HG03457 (cell line): ENCODE data around the gene MYRF.

ENCODE experiments used
- ATAC-seq: cut with Tn5 transposase; IDR thresholded peaks from one replicate; pipeline ENCODE4 v1.9.1; 2021; ENCODE audit warnings: moderate number of reproducible peaks; ENCODE audit not compliant: unreplicated experiment

MYRF gene

GRCh38 chr11:61814958-61815789 lies 62.7 kb downstream of the MYRF start:
- no peak for ATAC-seq

- no peak for ATAC-seq
Measured at GRCh38 chr11:61815790-61816735, 63.6 kb downstream of the MYRF start.

GRCh38 chr11:61816736-61817455 lies 64.5 kb downstream of the MYRF start, which contains the start of gene FADS1:
TSS of gene FADS1 (minus strand) at chr11:61817003. CDS start at chr11:61816929, 74 bp downstream.
- no peak for ATAC-seq

GRCh38 chr11:61817471-61818202 lies 65.2 kb downstream of the MYRF start:
- ATAC-seq: no peak

- ATAC-seq: no peak
Measured at GRCh38 chr11:61820174-61820573, 67.7 kb downstream of the MYRF start.

GRCh38 chr11:61826930-61827570 lies 74.6 kb downstream of the MYRF start:
- peak; percentile 5 for ATAC-seq

- ATAC-seq: peak; percentile 58
Measured at GRCh38 chr11:61827571-61828378, 75.3 kb downstream of the MYRF start, which contains the start of gene FADS2. TSS of gene FADS2 (plus strand) at chr11:61828300. CDS start at chr11:61828391, 91 bp downstream.

GRCh38 chr11:61828379-61828628 lies 75.9 kb downstream of the MYRF start:
- peak; percentile 3 for ATAC-seq

- ATAC-seq: no peak
Measured at GRCh38 chr11:61828629-61829407, 76.4 kb downstream of the MYRF start.

GRCh38 chr11:61829806-61830205 lies 77.4 kb downstream of the MYRF start:
- ATAC-seq: no peak

GRCh38 chr11:61830237-61831105 lies 78.0 kb downstream of the MYRF start:
- ATAC-seq: no peak

- ATAC-seq: no peak
Measured at GRCh38 chr11:61832207-61832606, 79.8 kb downstream of the MYRF start.

- ATAC-seq: no peak
Measured at GRCh38 chr11:61832754-61833153, 80.3 kb downstream of the MYRF start.

- ATAC-seq: no peak
Measured at GRCh38 chr11:61833471-61833870, 81.0 kb downstream of the MYRF start.

- no peak for ATAC-seq
Measured at GRCh38 chr11:61833926-61834277, 81.5 kb downstream of the MYRF start.

GRCh38 chr11:61834278-61835048 lies 82.0 kb downstream of the MYRF start:
- peak; percentile 80 for ATAC-seq

GRCh38 chr11:61836193-61836592 lies 83.8 kb downstream of the MYRF start:
- ATAC-seq: no peak
